Activated CD8-positive, alpha-beta memory T cell treated with anti-CD3 and anti-CD28 coated beads, Interleukin-2, amount 50 U/mL, for 48 hours (primary cell): ENCODE results near the gene SMIM44.

Source experiments
- DNase-seq: peaks from one replicate; pipeline ENCODE4 v3.0.0-alpha.2; 2020

SMIM44 gene

DNA sequence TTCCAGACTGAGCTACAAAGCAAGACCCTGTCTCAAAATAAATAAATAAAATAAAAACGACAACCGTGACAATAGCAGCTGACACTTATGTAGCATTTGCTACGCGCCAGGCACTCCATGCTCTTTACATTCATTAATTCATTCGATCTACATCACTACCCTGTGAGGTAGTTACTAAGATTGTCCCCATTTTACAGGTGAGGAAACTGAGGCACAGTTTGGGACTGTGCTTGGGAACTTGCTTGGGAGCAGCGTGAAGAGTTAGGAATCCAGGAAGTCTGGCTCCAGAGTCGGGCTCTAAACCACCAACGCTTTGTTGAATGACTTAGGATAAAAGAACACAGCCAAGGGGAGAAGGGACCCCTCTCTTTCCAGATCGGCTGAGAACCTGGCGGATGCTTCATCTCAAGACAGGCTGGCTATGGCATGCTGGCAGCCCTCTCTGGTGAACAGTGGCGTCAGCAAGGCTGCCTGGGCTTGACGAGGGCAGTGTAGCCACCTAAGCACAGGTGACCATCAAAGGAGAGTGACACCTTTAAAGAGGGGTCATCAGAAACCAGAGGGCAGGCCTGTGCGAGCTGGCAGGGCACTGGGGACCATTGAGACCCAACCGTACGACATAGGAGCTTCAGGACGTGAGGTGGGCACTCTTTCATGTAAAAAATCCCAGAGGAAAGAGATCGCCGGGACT lies 16.6 kb upstream of the SMIM44 start:
- no peak for DNase-seq

DNA sequence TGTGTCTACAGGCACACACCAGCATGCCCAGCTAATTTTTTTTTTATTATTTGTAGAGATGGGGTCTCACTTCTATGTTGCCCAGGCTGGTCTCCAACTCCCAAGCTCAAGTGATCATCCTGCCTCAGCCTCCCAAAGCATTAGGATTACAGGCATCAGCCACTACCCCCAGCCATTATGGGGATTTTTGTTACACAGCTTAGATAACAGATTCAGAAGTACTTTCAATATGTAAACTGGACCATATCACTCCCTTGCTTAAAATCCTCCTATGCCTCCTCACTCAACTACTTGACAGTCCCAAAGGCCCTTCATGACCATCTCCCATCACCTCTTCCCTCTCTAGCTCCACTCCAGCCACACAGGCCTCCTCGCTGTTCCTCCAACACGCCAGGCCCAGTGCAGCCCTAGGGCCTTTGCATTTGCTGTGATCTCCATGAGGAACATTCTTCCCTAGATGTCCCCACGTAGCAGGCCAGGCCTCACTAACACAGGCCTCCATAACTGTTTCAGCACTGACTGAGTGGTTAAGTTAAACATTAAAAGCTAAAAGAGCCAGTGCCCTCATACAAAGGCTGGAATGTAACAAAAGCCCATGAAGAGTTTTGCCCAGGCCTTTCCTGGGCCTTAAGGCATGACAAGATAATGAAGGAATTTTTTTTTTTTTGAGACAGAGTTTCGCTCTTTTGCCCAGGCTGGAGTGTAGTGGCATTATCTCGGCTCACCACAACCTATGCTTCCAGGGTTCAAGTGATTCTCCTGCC lies 14.7 kb upstream of the SMIM44 start:
- no peak for DNase-seq

DNA sequence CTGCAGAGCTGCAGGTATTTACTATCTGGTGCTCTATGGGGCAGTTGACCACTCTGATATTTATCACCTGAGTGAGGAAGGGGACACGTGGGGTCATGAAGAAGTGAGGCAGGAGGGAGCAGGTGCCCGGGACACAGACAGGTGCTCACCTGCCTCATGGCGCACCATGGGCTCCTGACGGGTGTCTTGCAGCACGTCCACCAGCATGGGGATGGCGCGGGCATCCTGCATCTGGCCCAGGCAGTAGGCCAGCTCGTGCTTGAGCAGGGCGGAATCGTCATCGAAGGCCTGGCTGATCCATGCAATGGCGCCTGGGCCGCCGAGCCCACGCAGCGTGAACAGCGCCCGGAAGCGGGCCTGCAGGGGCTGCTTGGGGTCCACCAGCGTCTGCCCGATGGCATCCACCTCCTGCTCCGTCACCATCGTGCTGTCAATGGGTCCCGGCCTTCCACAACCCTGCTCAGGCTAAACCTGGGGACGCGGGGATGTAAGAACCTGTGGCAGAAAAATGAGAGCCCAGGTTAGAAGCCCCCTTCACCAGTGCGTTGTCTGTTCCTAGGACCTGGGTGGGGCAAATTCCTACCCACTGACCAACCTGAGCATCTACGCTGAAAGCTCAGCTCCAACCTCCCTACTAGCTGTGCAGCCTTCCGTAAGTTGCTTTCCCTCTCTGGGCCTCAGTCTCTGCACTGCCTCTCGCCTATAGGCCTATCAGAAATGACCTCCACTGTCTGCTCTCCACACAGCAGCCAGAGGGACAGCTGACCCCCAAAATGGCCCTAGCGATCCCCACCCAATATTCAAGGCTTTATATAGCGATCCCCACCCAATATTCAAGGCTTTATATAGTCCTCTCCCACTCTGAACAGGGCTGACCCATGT lies 13.4 kb upstream of the SMIM44 start:
- DNase-seq = no peak

DNA sequence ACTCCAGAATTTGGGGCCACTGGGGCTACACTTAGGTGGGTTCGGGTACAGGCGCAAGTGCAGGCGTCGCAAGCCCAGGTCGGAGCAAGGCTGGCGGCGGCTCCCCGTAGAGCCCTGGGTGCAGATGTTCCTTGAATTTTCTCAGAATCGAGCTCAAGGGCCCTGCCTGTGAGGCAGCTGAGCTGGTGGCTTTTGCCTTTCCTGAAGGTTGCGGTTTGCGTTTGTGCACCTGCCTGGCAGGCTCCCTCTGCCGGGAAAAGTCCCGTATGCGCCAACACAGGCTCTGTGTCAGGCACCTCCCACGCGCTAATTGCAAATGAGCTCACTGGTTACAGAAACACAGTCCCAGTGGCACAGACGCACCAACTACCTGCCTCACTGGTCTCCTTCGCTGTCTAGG lies 11.3 kb upstream of the SMIM44 start:
- DNase-seq = no peak

DNA sequence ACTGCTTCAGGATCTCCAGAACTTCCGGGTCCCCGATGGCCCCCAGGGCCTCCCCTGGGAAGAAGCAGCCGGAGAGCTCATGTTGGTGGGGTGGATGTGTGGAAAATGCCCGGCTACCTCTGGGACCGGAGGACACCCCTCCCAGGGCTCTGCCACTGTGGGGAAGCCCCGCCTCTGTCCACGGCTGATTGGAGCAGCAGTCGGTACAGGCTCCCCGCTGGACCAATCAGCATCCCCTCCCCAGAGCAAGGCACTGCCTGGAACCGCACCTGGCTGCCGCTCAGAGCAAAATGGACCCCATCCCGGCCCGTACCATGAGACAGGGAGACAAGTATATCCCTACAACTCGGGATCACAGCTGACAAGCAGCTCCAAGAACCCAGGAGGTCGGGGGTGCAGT lies 10.8 kb upstream of the SMIM44 start:
- peak; percentile 71 for DNase-seq

DNA sequence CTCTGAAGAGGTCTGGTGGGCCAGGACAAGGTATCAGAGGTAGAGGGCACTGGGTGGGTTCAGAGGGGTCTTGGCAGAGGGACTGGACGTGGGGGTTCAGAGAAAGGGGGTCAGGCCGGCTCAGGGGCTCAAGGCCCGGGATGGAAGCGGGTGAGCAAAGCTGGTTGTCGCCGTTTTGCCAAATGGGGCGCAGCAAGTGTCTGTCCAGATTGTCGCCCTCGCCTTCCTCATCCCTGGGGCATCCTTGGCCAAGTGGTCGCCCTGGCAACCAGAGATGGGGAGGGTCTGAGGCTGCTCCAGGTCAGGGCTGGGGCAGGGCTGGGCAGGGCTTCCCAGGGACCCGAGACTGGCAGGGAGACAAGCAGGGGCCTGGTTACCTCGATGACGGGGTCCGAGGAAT lies 10.4 kb upstream of the SMIM44 start:
- no peak for DNase-seq

DNA sequence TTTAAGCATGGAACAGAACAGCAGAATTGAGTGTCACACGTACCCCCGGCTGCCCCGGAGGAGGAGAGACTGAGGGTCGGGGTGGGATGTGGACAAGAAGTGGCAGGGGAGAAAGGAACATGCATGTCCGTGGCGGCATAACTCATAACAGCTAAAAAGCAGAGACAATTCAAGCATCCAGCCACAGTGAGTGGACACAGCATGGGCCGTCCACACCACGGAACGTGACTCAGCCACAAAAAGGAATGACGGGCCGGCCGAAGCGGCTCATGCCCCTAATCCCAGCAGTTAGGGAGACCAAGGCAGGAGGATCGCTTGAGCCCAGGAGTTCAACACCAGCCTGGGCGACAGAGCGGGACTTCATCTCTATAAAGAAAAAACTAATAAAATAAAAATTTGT lies 9.7 kb upstream of the SMIM44 start:
- DNase-seq = no peak

DNA sequence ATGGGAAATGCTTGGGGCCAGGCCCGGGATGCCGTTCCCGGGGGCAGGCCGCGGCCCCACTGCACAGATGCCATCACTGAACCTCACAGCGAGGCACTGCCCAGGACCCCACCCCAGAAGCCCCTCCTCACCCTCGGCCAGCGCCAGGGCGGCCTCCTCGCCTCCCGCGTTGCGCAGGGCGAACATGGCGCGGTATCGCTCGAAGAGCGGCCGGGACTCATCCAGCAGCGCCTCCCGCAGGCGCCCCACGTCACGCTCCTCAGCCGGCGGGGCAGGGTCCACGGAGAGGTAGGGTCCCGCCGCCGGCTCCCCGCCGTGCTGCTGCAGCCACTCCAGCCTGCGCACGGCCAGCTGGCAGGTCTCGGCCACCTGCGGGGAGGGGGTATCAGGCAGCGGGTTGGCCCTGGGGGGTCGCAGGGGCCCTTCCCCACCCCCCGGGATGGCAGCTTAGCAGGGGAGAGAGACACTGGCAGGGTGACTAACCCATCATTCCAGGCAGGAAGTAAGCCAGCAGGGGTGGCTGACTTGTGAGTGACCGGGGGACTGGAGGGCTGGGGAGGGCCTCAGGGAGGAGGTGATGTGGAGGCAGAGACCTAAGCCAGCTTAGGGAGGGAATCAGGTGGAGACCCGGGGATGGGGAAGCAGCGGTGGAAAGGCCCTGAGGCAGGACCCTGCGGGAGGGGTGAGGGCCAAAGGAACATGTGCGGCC lies 9.0 kb upstream of the SMIM44 start:
- DNase-seq = no peak

DNA sequence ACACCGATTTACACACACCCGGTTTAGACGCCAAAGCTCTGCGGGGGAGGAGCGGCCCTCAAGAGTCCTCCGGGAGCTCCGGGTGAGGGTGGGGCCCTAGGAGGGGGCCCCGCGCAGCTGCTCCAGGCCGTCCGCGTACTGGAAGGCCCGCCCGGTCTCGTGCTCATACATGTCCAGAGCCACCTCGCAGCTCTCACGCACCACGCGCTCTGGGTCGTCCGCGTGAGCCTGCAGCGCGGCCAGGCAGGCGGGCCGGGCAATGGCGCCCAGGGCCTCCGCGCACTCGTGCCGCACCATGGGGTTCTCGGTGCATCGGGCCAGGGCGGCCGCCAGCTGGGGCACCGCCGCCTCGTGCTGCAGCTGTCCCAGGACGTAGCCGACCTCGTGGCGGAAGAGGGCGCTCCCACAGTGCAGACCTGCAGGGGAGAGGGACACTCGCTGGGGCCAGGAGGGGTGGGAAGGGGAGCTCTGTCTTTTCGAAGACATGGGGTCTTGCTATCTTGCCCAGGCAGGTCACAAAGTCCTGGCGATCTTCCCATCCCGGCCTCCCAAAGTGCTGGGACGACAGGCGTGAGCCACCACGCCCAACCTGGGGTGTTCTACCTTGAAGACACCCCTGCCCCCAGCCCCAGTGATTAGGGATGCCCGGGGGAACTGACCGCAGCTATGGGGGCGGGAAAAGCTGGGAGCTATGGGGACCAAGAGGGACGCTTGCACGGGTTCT lies 8.3 kb upstream of the SMIM44 start:
- no peak for DNase-seq

DNA sequence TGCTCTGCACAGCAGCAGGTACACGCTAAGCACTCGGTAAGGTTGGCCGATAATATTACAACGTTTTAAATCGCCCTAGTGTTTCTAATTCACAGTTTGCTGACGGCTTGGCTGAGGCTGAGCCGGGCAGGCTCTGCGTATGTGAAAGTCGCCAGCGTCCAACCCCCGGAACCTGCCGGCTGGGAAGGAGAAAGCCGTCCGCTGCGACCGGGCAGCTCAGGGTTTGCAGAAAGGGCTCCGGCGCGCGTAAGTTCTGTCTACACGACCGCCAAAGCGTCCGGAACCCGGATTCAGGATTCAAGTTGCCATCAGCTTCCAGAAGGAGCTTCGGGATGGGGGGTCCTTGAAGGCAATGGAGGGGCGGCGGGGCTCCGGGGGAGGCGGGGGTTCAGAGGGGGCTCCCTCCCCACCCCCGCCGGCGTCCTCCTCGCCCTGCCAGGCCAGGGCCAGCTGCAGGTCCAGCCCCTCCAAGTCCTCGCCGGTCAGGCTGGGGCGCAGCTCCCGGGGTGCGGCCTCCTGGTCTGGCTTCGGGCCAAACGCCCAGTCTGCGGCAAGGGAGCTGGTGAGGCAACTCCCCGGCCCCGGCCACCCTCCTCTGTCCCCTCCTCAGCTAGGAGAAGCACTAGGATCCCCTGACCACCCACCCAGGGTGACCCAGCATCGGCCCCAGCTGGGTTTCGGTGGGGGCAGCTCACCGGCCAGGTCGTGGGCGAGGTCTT lies 575 bp downstream of the SMIM44 start:
- DNase-seq = no peak

DNA sequence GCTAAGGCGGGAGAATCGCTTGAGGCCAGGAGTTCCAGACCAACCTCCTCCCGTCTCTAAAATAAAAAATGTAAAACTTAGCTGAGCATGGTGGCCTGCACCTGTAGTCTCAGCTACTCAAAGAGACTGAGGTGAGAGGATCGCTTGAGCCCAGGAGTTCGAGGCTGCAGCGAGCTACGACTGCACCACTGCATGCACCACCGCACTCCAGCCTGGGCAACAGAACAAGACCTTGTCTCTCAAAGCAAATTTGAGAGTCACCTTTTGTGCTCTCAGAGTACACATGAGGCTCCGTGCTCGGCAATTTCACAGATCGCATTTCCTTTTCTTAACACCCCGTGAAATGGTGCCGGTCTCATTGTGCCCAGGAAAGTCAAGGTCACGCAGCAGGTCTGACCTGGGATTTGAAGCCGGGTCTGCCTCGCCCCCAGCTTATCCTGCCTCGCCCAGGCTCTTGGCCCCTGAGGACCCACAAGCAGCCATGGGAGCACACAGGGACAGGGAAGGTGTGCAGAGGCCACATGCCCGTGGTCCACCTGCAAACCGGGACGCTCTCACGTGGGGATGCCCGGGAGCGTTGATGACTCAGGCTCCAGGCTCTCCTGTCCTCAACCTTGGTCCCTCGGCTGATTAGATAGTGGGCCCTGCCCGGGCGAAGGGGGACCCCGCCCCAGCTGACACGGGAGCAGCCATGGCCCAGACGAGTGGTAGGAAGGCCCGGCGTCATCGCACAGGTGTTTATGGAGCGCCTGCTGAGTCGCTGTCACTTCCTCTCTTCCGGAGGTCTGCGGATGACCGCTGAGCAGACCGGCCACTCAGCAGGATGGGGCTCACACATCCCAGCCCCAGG lies 1.8 kb downstream of the SMIM44 start:
- DNase-seq = no peak

DNA sequence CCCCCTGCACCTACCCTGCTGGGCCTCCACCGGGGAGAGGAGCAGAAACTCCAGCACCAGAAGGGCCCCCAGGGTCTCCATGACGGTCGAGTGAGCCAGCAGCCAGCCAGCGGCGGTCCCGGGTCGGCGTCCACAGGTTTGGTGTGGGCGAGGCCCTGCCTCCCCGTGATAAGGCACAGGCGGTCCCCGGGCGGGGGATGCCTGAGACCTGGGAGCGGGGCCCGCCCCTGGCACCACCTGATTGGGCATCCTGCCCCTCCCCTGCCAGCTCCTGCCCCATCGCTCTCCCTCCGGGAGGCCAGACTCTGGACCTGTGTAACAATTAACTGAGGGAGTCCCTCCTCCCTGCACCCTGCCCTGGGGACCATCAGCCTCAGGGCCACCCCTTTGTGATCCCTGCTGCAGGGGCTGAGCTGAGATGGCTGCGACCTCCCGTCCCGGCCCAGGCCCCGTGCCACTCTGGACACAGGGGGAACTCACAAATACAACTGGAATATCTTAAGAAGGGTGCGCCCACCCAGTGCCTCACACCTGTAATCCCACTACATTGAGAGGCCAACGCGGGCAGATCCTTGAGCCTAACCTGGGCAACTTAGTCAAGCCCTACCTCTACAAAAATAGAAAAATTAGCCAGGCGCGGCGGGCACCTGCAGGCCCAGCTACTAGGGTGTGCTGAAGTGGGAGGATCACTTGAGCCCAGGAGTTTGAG lies 2.7 kb downstream of the SMIM44 start, which contains the start of gene SMIM24:
SMIM24 (minus strand) TSS at position 143 of the 709 bp plus-strand sequence; CDS start at position 81, 62 bp downstream.
- DNase-seq = no peak

DNA sequence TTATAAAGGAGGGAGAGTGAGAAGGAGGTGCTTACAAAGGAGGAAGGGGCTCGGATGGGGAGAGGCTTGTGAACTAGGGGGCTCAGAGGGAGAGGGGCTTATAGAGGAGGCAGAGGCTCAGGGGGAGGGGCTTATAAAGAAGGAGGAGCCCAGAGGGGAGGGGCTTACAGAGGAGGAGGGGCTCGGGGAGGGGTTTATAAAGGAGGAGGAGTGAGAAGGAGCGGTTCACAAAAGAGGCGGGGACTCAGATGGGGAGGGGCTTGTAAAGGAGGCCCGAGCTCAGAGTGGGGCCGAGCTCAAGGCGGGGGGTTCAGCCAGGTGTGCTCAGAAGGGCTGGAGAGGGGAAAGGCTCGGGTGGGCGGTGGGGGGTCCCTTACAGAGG lies 3.4 kb downstream of the SMIM44 start:
- peak; percentile 63 for DNase-seq

DNA sequence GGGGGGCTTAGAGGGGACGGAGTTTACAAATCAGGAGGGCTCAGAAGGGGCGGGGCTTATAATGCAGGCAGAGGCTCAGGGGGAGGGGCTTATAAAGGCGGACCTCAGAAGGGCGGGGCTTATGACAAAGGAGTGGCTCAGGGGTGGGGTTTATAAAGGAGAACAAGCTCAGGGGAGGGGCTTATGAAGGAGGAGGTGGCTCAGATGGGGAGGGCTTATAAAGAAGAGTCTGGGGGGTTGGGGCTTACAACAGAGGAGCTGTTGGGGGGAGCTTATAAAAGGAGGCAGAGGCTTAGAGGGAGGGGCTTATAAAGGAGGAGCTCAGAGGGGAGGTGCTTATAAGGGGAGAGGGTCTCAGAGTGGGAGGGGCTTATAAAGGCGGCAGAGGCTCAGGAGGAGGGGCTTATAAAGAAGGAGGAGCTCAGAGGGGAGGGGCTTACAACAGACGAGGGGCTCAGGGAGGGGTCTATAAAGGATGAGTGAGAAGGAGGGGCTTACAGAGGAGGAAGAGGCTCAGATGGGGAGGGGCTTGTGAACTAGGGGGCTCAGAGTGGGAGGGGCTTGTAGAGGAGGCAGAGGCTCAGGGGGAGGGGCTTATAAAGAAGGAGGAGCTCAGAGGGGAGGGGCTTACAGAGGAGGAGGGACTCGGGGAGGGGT lies 3.9 kb downstream of the SMIM44 start:
- no peak for DNase-seq

DNA sequence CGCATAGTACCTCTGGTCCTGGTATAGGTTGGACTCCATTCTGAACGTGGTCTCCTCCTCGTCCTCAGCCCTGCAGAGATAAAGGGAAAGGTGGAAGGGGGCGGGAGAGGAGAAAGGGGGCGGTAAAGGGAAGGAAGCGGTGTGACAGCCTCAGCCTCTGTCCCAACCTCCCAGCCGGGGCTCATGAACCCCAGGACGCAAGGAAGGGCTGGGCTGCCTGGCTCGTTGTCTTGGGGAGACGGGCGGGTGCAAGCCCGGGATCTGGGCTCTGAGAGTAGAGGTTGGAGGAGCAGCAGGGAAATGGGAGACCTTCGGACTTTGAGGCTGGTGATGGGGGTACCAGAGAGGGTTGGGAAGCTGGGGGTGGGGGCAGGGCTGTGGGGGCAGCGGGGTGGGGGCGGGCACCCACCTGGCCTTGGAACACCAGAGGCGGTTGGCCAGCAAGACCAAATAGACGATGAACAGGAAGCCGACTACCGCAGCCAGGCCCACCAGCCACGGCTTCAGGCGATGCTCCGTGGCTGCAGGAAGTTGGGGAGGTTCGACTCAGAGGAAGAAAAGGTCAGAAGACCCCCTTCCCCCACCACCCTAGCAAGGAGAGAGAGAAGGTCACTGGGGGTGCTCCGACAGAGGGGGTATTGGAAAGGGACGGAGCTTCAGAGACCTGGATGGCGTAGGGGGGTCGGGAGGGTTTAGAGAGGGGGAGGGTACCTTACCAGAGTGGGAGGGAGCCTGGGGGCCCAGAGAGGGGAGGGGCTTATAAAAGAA lies 4.6 kb downstream of the SMIM44 start:
- no peak for DNase-seq

DNA sequence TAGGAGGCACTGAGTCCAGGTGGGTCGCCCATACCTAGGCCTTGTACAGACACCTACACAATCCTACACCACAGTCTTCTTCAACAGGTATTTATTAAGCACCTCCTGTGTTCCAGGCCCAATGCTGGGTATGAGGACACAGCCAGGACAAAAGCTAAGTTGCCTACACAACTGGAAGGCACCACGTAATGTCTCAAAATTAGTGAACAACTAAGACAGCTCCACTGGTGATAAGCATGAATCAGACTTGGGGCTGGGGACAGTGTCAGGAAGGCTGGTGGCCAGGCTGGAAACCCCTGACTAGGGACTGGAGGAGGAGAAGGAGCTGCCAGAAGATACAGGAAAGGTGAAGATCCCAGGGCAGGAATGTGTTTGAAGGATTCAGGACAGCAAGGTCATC lies 5.3 kb downstream of the SMIM44 start:
- DNase-seq = no peak

DNA sequence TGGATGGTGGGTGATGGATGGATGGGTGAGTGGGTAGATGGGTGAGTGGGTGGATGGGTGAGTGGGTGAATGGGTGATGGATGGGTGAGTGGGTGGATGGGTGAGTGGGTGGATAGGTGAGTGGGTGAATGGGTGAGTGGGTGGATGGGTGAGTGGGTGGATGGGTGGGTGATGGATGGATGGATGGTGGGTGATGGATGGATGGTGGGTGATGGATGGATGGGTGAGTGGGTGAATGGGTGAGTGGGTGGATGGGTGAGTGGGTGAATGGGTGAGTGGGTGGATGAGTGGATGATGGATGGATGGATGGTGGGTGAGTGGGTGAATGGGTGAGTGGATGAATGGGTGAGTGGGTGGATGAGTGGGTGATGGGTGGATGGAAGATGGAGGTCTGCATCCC lies 5.7 kb downstream of the SMIM44 start:
- DNase-seq = no peak

DNA sequence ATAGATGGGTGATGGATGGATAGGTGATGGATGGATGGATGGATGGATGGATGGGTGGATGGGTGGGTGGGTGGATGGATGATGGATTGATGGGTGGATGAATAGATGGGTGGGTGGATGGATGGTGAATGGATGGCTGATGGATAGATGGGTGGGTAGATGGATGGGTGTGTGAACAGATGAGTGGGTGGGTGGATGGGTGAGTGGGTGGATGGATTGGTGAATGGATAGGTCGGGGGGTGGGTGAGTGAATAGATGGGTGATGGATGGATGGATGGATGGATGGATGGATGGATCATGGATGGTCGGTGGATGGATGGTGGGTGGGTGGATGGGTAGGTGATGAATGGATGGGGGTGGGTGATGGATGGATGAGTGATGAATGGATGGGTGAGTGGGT lies 6.4 kb downstream of the SMIM44 start:
- DNase-seq = no peak

DNA sequence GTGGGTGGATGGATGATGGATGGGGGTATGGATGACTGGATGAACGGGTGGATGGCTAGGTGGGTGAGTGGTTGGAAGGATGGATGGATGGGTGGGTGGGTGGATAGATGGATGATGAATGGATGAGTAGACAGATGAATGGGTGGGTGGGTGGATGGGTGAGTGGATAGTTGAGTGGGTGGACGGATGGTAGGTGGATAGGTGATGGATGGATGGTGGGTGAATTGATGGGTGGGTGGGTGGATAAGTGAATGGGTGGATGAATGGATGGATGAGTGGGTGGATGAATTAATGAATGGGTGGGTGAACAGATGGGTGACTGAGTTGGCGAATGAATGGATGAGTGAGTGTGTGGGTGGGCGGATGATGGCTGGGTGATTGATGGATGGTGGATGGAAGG lies 7.8 kb downstream of the SMIM44 start:
- DNase-seq = no peak
